GM19238 (cell line): ENCODE data around the gene PSMD14.
"Not testable (repeated sequence)": the region's sequence is repeated elsewhere in the genome, so short reads cannot be mapped to it uniquely, and the experiment has no call there.

ENCODE experiments used
- DNase-seq: peaks from one replicate; pipeline ENCODE4 v3.0.0; 2011; ENCODE audit warnings: low spot score; ENCODE audit not compliant: insufficient read length

The PSMD14 gene

DNA sequence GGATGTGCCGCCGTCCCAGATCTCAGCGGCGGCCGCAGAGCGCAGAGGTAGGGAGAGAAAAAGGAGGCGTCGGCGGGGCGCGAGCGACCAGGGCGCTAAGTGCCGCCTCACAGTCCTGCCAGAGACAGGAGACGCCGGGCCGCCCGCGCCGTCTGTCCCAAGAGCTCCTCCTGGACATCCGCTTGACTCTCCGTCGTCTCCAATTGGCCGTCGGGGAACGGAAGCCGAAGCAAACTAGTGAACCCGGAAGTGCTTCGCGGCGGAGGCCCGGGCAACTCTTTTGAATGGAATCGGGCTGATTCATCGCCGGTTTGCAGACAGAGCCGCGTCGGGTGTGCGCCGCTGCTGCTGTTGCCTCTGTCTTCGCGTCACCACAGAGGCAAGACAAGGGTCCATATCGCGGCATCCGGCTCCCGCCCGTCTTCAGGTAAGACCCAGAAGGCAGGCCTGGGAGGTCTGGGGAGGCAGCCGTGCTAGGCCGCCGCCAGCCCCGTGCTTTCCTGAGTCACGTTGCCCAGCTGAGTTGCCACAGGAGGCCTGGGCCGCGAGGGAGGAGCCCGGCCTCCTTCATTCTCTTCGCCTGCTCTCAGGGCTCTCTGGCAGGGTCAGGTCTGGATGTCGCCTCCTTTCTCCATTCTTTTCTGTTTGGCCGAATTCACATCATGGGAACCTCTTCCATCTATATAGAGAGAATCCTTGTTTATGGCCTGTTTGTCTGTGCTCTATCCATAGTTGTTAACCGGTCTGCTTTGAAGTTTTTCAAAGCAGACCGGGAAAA lies at the start of gene PSMD14:
Gene PSMD14 (plus strand): TSS at position 248 of the 778 bp plus-strand sequence. CDS start 10,401 bp downstream, outside the sequence.
- DNase-seq: peak; percentile 68

DNA sequence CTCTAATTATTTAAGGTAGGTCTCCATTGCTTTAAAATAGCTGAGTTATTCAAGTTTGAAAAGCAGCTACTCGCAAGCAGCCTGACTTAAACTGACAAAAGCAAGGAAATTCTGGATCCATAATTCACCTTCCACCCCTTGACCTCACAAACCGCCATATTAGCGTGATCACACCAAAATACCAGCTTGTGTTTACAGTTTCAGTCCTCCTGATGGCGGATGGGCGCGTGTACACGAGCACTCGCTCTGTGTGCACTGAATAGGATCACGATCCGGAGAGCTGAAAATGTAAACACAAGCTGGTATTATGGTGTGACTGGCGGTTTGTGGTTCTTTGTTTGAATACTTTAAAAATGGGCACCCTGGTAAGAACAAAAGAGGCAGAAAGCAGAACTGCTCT lies 42.4 kb upstream of the PSMD14 start:
- no peak for DNase-seq

DNA sequence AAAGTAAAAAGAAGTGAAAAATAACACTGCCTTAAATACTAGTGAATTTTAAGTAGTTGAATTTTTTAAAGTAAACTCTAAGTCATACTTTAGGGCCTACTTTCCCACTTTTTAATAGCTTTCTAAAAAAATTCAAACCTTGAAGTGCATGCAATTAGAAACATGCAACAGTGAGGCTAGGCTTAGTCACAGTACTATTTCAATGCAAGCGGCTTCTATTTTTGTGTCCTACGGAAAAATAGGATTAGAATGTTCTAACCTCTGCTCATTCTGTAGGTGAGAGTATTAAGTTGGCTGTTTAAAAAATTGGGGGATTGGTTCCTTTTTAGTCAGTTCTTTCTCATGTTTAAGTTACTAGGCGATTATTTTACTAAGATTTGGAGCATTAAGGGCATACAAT lies 39.1 kb upstream of the PSMD14 start:
- no peak for DNase-seq

DNA sequence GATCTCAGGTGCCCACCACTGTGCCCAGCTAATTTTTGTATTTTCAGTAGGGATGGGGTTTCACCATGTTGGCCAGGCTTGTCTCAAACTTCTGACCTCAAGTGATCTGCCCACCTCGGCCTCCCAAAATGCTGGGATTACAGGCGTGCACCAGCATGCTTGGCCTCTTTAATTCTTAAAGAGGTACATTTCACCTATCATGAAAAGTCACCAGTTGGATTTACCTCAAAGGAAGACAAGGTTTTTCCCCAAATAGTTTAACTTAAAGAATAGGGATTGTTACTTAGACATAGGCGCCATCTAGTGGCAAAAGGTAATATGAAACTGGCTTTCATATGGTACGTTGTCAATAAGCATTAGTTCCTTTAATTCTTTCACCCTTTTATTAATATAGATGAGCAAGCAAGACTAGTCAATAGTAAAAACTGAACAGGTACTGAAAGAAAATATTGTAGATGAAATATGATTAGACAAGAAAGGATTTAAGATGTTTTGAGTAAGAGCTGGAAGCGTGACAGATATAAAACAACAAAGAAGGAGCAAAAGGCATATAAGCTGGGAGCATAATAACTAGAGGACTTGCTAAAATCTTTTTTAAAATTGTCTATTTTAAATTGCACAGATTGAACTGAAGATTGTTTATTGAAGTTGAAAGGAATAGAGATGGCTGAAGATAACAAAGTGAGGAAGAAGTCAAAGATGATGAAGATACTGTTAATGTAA lies 35.0 kb upstream of the PSMD14 start:
- no peak for DNase-seq

DNA sequence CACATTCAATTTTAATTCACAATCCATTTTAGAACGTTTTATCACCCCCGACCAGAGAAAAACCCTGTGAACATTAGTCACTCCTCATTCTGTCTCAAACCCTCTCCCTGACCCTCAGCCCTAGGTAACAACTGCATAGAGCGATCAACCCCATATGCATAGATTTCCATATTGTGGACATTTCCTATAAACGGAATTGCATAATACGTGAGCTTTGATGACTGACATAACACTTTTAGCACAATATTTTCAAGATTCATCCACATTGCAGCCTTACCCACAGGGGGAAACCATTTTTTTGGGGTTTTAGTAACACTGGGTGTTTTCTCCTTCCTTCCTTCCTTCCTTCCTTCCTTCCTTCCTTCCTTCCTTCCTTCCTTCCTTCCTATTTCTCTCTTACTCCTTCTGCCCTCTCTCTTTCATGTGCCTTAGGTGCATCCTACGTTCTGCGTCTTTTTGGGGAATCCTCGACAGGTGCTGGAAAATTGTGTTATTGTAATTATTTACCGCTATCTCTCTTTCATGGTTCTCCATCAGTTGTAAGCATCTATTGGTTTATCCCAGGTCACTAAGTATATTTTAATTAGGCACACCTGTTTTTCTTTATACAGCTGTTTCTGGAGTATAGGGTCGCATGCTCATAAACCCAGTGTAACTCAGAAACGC lies 29.5 kb upstream of the PSMD14 start:
- peak; percentile 32 for DNase-seq

DNA sequence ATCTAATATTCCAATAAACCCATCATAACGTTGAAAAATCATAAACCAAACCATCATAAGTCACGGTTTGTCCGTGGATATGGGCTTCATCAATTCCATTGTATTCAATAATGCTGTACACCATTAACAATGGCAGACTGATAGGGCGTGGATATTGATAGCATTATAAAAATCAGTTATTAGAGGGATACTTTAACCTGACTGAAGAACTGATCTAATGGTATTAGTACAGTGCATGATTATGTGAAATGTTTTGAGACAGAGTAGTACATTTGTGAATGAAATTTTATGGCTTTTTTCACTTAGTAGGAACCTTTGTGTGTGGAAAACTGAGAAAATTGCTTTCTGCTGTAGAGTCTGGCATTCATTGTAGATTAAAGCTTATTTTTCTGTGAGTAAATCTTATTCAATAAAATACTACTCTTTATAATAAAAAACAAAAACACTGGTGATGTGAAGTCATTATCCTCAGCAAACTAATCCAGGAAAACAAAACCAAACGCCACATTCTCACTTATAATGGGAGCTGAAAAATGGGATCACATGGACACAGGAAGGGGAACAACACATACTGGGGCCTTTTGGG lies 28.9 kb upstream of the PSMD14 start:
- DNase-seq: not testable (repeated sequence)

DNA sequence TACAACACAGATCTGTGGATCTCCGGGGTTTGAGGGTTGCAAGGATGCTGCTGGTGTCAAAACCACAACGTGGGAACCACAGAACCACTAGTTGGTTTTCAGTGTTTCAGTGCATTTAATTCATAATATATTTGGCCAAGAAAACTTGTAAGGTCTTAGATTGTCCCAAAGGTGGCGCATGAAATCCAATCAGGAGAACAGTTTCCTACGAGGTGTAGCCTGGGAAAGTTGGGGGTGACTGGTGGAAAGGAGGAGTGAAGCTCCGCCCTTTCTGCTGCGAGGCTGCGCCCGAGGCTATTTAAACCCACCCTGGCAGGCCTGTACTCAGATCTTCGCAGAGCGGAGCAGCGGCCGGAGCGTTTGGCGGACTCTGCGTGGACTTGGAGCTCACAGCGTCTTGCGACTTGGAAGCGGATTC lies 27.3 kb upstream of the PSMD14 start:
- DNase-seq: not testable (repeated sequence)

DNA sequence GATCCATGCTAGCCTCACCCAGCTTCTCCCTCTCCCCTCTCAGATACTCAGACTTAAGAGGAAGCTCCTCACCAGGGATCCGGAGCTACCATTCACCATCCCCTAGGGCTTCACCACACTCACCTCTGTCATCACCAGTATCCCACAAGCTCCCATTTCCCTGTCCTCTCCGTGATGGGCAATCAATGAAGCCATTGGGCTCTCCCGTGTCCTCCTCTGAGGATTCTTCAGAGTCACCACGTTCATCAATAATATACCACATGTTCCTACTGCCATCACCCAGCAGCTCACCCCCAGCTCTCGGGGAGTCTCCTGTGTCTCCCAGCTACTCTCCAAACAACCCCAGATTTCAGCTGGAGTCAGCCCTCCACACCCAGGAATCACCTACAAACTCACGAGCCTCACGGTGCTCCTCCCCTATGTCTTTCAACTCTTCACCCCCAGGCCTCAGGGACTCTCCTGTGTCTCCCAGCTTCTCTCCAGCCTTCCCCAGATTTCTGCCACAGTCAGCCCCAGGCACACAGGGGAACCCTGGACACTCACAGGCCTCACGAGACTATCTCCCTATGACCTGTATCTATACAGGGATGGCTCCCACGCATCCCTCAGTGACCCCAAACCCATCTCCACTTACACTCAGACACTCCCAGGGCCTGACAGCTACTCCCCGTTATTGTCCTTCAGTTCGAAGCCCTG lies 26.5 kb upstream of the PSMD14 start:
- DNase-seq: not testable (repeated sequence)

DNA sequence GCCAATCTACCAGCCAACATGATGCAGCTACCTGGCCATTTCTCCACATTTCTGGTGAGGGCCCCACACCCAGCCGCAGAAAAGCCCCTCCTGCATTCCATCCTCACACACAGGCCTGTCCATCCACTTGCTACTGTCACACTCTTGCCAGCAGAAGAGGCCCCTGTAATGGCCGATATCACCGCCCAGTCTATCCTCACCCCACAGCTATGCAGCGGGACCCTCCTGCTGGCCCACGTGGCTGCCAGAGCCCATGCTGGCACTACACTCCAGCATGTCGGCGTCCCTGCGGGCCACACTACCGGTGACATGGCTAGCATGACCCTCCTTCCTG lies 25.9 kb upstream of the PSMD14 start:
- DNase-seq: not testable (repeated sequence)

DNA sequence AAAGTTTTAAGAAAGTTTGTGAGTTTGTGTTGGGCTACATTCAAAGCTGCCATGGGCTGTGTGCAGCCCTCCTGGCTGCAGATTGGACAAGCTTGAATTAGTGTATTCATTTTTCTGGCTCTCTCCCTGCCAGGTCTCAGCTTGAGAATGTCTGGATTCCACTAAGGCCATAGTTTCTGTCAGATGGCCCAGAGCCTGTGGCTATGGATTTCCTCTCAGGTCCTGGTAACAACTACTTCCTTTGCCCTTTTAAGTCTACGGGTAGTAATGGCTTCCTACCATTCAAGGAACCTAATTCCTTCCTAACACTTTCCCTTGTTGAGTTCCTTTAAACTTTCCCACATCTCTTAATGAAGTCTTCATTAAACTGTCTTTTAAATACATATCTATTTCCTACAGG lies 24.3 kb upstream of the PSMD14 start:
- DNase-seq: no peak

DNA sequence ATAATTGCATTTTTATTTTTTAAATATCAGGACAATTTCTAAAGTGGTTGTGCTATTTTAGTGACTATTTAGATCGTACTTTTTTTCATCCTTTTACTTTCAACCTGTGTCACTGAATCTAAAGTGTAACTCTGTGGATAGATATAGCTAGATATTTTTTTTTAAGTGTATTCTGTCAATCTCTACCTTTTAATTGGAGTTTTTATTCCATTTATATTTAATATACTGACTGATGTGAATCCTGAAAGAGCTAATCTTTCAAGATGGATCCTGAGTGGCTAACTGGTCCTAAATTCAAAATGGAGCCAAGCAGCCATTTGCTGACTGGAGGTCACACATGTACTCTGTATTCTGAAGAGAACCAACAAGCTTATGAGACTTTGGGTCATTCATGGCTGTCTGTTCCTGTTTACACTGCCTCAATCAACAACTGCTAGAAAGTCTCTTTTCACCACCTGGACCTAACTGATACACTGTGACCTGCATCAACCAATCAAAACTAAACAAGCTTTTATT lies 4.6 kb upstream of the PSMD14 start:
- no peak for DNase-seq

DNA sequence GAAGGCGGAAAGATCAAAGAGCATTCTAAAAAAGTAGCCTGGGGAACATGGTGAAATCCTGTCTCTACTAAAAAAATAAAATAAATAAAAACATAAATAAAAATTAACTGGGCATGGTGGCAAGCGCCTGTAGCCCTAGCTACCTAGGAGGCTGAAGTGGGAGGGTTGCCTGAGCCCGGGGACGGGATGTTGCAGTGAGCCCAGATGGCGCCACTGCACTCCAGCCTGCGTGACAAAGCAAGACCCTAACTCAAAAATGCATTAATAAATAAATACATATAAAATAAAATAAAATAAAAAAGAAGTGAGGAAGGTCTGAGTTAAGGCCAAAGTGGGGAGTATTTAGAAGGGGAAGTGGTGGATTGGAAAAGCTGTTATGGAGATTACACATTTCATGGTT lies 1.3 kb upstream of the PSMD14 start:
- DNase-seq: no peak

DNA sequence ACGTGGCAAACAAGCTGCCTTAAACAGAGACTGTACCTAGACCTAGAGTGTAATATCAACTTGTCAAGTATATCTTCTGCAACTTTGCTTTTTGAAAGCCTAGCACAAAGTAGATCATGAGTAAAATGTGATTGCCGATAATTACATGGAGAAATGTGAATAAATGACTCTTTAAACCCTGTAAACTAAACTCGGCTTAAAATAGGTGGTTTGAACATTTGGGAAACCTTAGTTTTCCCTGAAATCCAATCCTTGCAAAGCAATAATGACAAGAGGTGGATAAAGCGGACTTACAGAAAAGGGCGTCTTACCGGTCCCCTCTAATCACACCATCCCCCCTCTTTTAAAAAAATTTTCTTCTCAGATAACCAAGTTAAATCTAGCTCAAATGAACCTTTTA lies 549 bp upstream of the PSMD14 start:
- no peak for DNase-seq

DNA sequence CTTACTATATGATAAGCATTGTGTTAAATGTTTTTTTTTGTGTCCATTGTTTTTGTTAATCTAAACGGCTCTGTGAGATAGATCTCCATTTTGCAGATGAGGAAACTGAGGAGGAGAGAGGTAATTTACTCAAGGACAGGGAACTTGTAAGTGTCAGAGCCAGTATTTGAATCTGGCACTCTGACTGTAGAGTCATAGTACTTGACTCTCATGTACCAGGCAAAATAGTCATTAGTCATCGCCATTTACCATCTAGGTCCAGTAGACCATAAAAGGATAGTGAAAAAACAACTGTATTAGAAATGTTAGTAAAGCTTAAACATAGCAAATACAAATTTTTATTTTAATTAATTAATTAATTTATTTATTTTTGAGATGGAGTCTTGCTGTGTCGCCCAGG lies 4.8 kb downstream of the PSMD14 start:
- DNase-seq: no peak

DNA sequence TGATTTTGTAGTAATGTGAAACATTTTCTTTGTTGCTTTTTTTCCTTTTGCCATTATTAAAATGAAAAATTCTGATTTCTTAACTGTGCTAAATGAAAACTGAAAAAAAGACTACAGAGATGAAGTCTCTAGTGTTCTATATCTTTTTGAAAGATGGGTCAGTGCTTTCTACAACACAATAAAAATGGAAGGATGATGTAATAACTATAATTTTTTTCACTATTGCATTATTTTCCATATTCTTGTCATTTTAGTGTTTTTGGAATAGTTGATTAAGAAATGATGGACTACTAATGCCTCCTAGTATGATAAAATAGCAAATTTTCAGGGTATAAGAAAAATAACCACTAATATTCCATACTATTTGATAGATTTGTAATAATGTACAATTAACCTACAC lies 7.2 kb downstream of the PSMD14 start:
- DNase-seq: no peak

DNA sequence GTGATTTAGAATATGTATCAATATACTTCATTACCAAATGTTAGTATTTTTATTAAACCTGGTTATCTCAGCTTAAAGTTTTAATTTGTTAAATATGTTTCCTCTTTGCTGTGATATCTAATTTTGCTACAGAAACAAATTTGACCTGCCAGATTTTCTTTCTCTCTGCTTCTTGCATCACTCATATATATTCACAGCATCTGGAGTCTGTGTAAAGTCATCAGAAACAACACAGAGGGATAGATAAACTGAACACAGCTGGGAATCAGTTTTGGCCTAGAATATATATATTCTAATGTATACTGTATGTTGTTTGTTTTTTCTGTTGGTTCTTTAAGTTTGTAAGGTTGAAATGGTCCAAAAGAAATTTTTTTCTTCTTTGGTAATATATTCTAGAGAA lies 8.5 kb downstream of the PSMD14 start:
- DNase-seq: no peak

DNA sequence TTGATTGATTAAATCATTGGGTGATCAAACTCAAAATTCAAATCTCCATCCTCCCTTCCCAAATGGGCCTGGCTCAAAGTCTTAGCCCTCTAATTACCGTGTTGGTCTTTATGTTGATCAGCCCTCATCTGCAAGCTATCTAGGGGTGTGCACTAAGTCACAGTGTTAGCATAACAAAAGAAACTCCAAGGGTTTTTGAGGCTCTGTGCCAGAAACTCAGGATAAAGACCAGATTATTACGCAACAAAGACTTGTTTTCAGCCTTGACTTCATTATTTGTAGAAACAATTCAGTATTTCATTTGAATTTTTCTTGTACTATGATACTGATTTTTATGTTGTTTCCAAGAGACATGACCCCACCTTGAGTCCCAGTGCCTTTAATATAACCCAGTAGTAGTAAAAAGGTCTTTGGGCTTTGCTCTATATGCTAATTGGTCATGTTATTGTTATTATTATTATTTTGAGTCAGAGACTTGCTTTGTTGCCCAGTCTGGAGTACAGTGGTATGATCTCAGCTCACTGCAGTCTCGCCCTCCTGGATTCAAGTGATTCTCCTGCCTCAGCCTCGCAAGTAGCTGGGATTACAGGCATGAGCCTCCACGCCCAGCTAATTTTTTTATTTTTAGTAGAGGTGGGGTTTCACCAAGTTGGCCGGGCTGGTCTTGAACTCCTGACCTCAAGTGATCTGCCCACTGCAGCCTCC lies 13.9 kb downstream of the PSMD14 start:
- DNase-seq: no peak

DNA sequence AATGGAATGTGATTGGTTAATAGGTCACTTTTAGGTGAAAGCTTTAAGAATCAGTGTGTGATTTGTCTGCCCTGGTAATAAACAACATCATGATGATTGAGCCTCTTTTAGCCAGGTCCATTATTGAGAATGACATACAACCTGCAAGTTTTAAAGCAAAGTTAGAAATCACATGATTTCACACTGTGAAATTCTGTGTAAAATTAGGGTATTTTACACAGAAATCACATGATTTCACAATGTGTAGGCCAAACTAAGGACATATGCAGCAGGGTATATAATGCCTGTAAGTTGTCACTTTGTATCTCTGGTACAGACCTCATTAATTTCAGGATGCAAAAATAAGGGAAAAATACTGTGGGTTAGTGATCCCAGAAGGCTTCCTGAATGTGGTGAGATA lies 16.7 kb downstream of the PSMD14 start:
- no peak for DNase-seq

DNA sequence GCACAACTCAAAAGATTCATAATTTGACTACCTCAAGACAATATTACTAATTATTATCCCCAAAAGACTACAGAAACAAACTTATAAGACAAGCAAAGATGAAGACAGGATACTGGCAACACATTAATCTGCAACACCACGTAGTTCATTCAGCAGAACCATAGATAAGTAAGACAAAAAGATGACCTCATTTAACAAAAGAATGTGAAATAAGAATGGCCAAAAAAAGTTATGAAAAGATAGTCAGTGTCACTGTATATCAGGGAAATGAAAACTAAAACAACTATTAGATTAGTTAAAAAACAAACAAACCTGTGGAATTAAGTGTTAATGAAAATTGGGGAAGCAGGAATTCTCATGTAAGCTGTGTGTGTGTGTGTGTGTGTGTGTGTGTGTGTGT lies 19.4 kb downstream of the PSMD14 start:
- DNase-seq: no peak

DNA sequence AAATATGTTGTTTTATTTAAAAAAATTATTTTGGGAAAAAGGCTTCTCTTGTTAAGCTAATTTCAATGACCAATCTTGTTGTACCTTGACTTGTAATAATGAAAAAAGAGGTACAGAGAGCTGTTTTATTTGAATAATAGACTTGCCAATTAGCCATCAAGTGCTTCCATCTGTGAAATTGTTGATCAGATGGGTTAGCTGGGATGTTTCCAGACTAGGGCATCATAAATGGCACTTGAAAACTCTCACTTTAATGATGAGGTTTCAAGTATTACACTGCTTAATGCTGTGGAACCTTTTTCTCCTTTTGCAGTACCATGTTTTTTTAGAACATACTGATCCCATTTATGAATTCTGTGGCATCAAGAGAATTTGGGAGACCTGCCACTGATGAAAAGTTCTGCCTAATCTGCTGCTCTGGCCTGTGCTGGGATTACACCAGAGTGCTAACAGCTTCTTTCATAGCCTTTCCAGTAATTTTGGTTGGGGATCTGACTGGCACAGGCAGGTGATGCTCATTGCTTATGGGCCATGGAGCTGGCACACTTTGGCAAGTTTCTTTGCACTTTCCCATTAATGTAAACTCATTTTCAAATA lies 24.2 kb downstream of the PSMD14 start:
- no peak for DNase-seq
